PFSK-1 (cell line): Measurements from ENCODE around the gene CHAD.

Source experiments
- FOXP2 ChIP-seq: optimal IDR thresholded peaks from 2 replicates; pipeline ENCODE3; 2011; ENCODE audit warnings: borderline replicate concordance, control low read depth, inconsistent platforms; ENCODE audit not compliant: insufficient read depth; ENCODE audit errors: extremely low read length, extremely low read depth
- POLR2AphosphoS5 ChIP-seq: IDR thresholded peaks from 2 replicates; pipeline ENCODE4 v1.6.1; 2012; ENCODE audit warnings: low read depth, mild to moderate bottlenecking, control low read depth, low read length, moderate library complexity
- SIN3A ChIP-seq: IDR thresholded peaks from 2 replicates; pipeline ENCODE4 v1.6.1; 2012; ENCODE audit warnings: mild to moderate bottlenecking, low read length, moderate library complexity, borderline replicate concordance; ENCODE audit not compliant: insufficient read depth
- TAF1 ChIP-seq: IDR thresholded peaks from 2 replicates; pipeline ENCODE4 v1.6.1; 2012; ENCODE audit warnings: low read length, control low read depth, borderline replicate concordance; ENCODE audit not compliant: insufficient read depth
- TF ChIP-seq, protein P1 (sequence below), 2 experiments: IDR thresholded peaks; 2 replicates each; pipeline versions ENCODE4 v1.6.1 to v1.8.0; 2011 to 2012; ENCODE audit warnings: low read depth in 2 of 2, low read length in 2 of 2, control low read depth in 1 of 2, inconsistent platforms in 1 of 2, mild to moderate bottlenecking in 1 of 2, moderate library complexity in 1 of 2; ENCODE audit not compliant: insufficient read depth in 1 of 2

The CHAD gene

DNA sequence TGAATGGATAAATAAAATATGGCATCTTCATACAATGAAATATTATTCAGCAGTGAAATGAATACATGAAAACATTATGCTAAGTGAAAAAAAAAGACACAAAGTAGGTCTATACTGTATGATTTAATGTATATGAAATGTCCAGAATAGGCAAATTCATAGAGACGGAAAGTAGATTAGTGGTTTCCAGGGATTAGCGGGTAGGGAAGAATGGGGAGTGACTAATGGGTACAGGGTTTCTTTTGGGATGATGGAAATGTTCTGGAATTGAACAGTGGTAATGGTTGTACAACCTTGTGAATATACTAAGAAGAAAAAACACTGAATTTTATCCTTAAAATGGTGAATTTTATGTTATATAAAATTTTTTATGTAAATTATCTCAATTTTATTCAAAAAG, 31.0 kb upstream of the CHAD start:
- no peak for TF ChIP-seq TAF1
- TF ChIP-seq, protein P1, sequence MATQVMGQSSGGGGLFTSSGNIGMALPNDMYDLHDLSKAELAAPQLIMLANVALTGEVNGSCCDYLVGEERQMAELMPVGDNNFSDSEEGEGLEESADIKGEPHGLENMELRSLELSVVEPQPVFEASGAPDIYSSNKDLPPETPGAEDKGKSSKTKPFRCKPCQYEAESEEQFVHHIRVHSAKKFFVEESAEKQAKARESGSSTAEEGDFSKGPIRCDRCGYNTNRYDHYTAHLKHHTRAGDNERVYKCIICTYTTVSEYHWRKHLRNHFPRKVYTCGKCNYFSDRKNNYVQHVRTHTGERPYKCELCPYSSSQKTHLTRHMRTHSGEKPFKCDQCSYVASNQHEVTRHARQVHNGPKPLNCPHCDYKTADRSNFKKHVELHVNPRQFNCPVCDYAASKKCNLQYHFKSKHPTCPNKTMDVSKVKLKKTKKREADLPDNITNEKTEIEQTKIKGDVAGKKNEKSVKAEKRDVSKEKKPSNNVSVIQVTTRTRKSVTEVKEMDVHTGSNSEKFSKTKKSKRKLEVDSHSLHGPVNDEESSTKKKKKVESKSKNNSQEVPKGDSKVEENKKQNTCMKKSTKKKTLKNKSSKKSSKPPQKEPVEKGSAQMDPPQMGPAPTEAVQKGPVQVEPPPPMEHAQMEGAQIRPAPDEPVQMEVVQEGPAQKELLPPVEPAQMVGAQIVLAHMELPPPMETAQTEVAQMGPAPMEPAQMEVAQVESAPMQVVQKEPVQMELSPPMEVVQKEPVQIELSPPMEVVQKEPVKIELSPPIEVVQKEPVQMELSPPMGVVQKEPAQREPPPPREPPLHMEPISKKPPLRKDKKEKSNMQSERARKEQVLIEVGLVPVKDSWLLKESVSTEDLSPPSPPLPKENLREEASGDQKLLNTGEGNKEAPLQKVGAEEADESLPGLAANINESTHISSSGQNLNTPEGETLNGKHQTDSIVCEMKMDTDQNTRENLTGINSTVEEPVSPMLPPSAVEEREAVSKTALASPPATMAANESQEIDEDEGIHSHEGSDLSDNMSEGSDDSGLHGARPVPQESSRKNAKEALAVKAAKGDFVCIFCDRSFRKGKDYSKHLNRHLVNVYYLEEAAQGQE (IDR thresholded peaks at IDR 0.05; ENCODE audit: insufficient read depth in 1 of 2, low read depth in 2 of 2, low read length in 2 of 2): no peak
- no peak for TF ChIP-seq FOXP2
- TF ChIP-seq POLR2AphosphoS5: no peak
- TF ChIP-seq SIN3A: no peak

- TF ChIP-seq TAF1 (no peak), FOXP2 (no peak), SIN3A (no peak), POLR2AphosphoS5 (no peak)
- TF ChIP-seq, protein P1 (IDR thresholded peaks at IDR 0.05; ENCODE audit: insufficient read depth in 1 of 2, low read depth in 2 of 2, low read length in 2 of 2): no peak
These were observed 30.6 kb upstream of the CHAD start for GRCh38 chr17:50499270-50499669.

GRCh38 chr17:50498021-50498874, 29.6 kb upstream of the CHAD start:
- TF ChIP-seq TAF1 (no peak), SIN3A (no peak), POLR2AphosphoS5 (no peak), FOXP2 (no peak)
- TF ChIP-seq, protein P1 (IDR thresholded peaks at IDR 0.05; ENCODE audit: insufficient read depth in 1 of 2, low read depth in 2 of 2, low read length in 2 of 2): no peak

DNA sequence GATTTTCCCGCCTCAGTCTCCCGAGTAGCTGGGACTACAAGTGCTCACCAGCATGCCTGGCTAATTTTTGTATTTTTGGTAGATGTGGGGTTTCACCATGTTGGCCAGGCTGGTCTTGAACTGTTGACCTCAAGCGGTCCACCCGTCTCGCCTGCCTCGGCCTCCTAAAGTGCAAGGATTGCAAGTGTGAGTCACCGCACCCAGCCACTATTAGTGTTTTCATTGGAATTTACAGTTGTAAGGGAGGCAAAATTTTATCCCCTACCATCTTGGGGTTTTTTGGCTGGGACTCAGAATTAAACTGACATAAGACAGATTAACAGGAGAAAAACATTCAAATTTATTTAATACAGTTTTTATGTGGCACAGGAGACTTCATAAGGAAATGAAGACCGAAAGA, 27.2 kb upstream of the CHAD start:
- TF ChIP-seq, protein P1 (IDR thresholded peaks at IDR 0.05; ENCODE audit: insufficient read depth in 1 of 2, low read depth in 2 of 2, low read length in 2 of 2): no peak
- TF ChIP-seq FOXP2: no peak
- no peak for TF ChIP-seq POLR2AphosphoS5
- TF ChIP-seq TAF1: no peak
- TF ChIP-seq SIN3A: no peak
